HUES64 (cell line): ENCODE measurements around the gene LRRN2.

Experiments
- H3K27ac ChIP-seq: 2 replicates; pipeline ENCODE4 v1.7.0; 2013; ENCODE audit warnings: low read depth, low read length, inconsistent platforms
- H3K27me3 ChIP-seq: 2 replicates; pipeline ENCODE4 v1.6.1; 2013; ENCODE audit warnings: mild to moderate bottlenecking, low read length; ENCODE audit not compliant: insufficient read depth
- H3K36me3 ChIP-seq: 2 replicates; pipeline ENCODE4 v1.6.1; 2013; ENCODE audit warnings: mild to moderate bottlenecking, low read length; ENCODE audit not compliant: insufficient read depth
- H3K4me1 ChIP-seq: 2 replicates; pipeline ENCODE4 v1.6.1; 2013; ENCODE audit warnings: mild to moderate bottlenecking, low read length, moderate library complexity; ENCODE audit not compliant: insufficient read depth
- H3K4me3 ChIP-seq: 2 replicates; pipeline ENCODE4 v1.5.1; 2013; ENCODE audit warnings: mild to moderate bottlenecking, low read length, moderate library complexity
- H3K9ac ChIP-seq: 2 replicates; pipeline ENCODE4 v1.6.1; 2013; ENCODE audit warnings: mild to moderate bottlenecking, low read depth, low read length
- H3K9me3 ChIP-seq: 2 replicates; pipeline ENCODE4 v1.6.1; 2013; ENCODE audit warnings: low read depth, low read length; ENCODE audit not compliant: insufficient read depth
- WGBS: fragments of 150-250, 120-280 bp; methylation state at CpG from one replicate; pipeline ENCODE4 v1.1.7; 2013; ENCODE audit warnings: missing lambda C conversion rate; 5-methylcytosine and 5-hydroxymethylcytosine counted together

Gene LRRN2

GRCh38 chr1:204624631-204625216 lies 60.8 kb downstream of the LRRN2 start:
- Histone ChIP-seq H3K27me3 (no peaks in the 10 kb centered on the region), H3K36me3 (no peaks in the 10 kb centered on the region), H3K9ac (no peak overlapping the region), H3K4me1 (peaks cover 13% of the 10 kb centered on the region), H3K27ac (no peak overlapping the region), H3K4me3 (no peak overlapping the region), H3K9me3 (no peaks in the 10 kb centered on the region)
- 71% methylated on average over 3 of the region's 12 CpGs for WGBS

DNA sequence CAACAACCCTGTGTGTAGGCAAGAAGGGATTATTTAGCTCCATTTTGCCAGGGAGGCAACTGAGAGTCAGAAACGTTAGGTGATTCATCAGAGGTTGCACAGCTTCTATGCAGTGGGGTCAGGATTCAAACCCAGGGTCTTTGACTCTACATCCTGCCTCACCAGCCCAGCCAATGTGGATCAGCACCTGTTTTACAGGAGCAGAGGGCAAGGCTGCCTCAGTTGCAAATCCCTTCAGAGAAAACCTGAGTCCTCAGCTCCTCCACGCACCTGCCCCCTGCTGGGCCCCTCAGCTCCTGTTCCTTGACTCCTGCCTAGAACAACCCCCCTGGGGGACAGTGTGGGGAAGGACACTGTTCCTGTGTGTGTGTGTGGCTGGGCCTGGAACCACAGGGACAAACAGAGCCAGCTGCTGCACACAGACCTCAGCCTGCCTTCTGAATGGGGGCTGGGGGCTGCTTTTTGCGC lies 61.6 kb downstream of the LRRN2 start:
- H3K36me3 ChIP-seq = no peaks in the 10 kb centered on the region
- no peak overlapping the region for H3K27ac ChIP-seq
- no peaks in the 10 kb centered on the region for H3K27me3 ChIP-seq
- H3K9ac ChIP-seq = no peak overlapping the region
- 59% methylated on average over 3 of the region's 3 CpGs for WGBS
- no peaks in the 10 kb centered on the region for H3K9me3 ChIP-seq
- H3K4me3 ChIP-seq = no peak overlapping the region
- H3K4me1 ChIP-seq = peaks cover 13% of the 10 kb centered on the region

GRCh38 chr1:204623365-204623893 lies 62.1 kb downstream of the LRRN2 start:
- no peak overlapping the region for H3K4me3 ChIP-seq
- H3K27ac ChIP-seq = no peak overlapping the region
- H3K9ac ChIP-seq = no peak overlapping the region
- H3K27me3 ChIP-seq = no peaks in the 10 kb centered on the region
- peaks cover 13% of the 10 kb centered on the region for H3K4me1 ChIP-seq
- H3K36me3 ChIP-seq = no peaks in the 10 kb centered on the region
- WGBS = 75% methylated on average over 8 of the region's 8 CpGs
- no peaks in the 10 kb centered on the region for H3K9me3 ChIP-seq

- Histone ChIP-seq H3K9me3 (no peaks in the 10 kb centered on the region), H3K27me3 (no peaks in the 10 kb centered on the region), H3K4me3 (no peak overlapping the region), H3K36me3 (no peaks in the 10 kb centered on the region), H3K9ac (no peak overlapping the region), H3K27ac (no peak overlapping the region), H3K4me1 (peaks cover 13% of the 10 kb centered on the region)
- 80% methylated on average over 4 of the region's 4 CpGs for WGBS
These were observed 63.5 kb downstream of the LRRN2 start for GRCh38 chr1:204621996-204622395.

- Histone ChIP-seq H3K9me3 (no peaks in the 10 kb centered on the region), H3K9ac (no peak overlapping the region), H3K4me1 (peaks cover 13% of the 10 kb centered on the region), H3K36me3 (no peaks in the 10 kb centered on the region), H3K4me3 (no peak overlapping the region), H3K27me3 (no peaks in the 10 kb centered on the region), H3K27ac (no peak overlapping the region)
- WGBS = 98% methylated on average over 3 of the region's 3 CpGs
These were observed 64.1 kb downstream of the LRRN2 start for GRCh38 chr1:204621396-204621795.

GRCh38 chr1:204619721-204620120 lies 65.8 kb downstream of the LRRN2 start:
- Histone ChIP-seq H3K4me3 (no peak overlapping the region), H3K4me1 (peaks cover 9% of the 10 kb centered on the region; the same call in 1 of the 2 replicates), H3K9ac (no peak overlapping the region), H3K36me3 (no peaks in the 10 kb centered on the region), H3K9me3 (no peaks in the 10 kb centered on the region), H3K27ac (no peak overlapping the region), H3K27me3 (no peaks in the 10 kb centered on the region)
- WGBS = 93% methylated on average over 13 of the region's 13 CpGs

DNA sequence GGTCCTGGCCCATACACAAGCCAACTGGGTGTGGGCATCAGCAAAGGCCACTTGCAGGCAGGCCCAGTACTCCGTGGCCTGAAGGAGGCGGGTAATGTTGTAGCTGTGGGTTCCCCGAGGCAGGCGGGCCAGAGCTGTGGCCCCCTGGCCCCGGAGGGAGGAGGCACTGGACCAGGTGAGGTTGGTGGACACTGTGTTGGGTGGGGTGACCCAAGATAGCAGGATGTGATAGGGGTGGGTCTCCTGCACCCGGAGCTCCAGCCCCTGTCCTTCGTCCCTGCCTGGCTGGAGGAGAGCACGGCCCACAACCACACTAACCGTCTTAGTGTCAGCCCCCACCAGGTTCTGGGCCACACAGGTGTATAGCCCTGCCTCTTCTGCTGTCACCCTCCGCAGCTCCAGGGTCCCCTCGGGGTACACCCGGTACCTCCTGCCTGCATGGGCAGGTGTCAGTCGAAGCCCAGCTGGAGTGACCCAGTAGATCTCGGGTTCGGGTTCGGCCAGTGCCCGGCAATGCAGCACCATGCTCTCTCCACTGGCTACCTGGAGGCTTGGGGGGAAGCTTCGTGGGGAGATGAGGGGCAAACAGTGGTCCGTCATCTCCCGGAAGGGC lies 67.3 kb downstream of the LRRN2 start:
- Histone ChIP-seq H3K36me3 (no peaks in the 10 kb centered on the region), H3K27ac (no peak overlapping the region), H3K27me3 (no peaks in the 10 kb centered on the region), H3K4me3 (no peak overlapping the region), H3K9me3 (no peaks in the 10 kb centered on the region), H3K9ac (no peak overlapping the region), H3K4me1 (no peaks in the 10 kb centered on the region)
- 92% methylated on average over 20 of the region's 20 CpGs for WGBS

DNA sequence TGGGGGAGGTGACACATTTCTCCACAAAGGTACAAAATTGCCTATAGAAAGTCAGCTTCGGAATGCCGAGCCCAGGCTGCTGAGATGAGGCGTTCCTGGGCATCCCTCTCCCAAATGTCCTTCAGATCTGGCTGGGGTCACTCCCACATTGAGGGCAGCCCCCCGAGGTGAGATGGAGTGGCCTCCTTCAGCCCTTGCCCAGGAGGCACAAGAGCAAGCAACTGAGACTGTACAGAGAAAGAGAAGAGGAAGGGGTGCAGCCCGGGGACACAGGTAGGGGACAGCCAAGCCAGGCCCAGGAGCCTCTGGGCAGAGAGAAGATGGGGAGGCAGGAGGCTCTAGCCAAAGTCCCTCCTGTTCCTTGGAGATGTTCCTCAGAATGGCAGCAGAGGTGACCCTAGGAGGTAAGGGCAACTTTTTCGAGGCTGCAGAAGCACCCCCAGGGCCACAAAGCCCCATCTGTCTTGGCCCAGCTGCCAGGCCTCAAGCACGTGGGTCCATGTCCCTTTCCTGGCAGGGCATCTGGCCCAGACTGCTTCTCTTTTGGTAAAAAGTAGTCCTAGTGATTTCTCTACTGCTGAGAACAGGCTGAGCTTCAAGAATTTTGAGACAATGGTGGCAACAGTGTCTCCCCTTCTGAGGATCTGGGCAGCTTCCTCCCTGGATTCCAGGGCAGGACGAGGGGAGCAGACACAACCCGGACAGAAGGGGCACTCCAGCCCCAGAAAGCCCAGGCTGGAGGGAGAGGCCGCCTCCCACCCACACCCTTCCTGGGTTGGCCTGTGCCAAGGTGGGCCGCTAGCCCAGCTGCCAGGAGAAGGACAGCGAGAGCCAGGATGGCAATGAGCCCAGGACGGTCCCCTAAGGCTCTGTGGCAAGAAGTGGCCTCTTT lies 68.0 kb downstream of the LRRN2 start:
- no peak overlapping the region for H3K27ac ChIP-seq
- H3K9ac ChIP-seq = no peak overlapping the region
- H3K4me3 ChIP-seq = no peak overlapping the region
- H3K27me3 ChIP-seq = no peaks in the 10 kb centered on the region
- H3K9me3 ChIP-seq = no peaks in the 10 kb centered on the region
- H3K36me3 ChIP-seq = no peaks in the 10 kb centered on the region
- H3K4me1 ChIP-seq = no peaks in the 10 kb centered on the region
- WGBS = 93% methylated on average over 13 of the region's 13 CpGs

DNA sequence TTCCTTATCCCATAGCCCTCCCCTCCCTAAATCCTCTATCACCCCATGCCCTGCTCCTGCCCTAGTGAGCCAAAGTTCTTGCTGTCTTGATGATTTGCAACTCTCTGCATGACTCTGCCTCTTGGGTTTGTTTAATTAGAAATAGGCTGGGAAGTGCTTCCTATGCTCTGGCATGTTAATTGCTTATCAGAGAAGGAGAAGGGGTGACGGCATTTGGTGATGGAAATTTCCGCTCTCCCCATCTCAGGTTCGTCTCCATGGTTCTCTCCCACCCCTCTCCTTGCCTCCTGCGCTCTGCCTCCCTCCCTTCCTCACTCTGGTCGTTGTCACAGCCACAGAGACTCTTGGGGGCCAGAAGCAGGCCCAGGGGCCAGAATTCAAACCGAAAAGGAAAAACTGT lies 68.9 kb downstream of the LRRN2 start:
- Histone ChIP-seq H3K27me3 (no peaks in the 10 kb centered on the region), H3K4me3 (no peak overlapping the region), H3K9me3 (no peaks in the 10 kb centered on the region), H3K27ac (no peak overlapping the region), H3K9ac (no peak overlapping the region), H3K4me1 (no peaks in the 10 kb centered on the region), H3K36me3 (no peaks in the 10 kb centered on the region)
- WGBS = 86% methylated on average over 6 of the region's 6 CpGs

- 89% methylated on average over 8 of the region's 8 CpGs for WGBS
- Histone ChIP-seq H3K9me3 (no peaks in the 10 kb centered on the region), H3K4me3 (no peak overlapping the region), H3K36me3 (no peaks in the 10 kb centered on the region), H3K27me3 (no peaks in the 10 kb centered on the region), H3K27ac (no peak overlapping the region), H3K4me1 (no peaks in the 10 kb centered on the region), H3K9ac (no peak overlapping the region)
These were observed 69.7 kb downstream of the LRRN2 start for GRCh38 chr1:204615881-204616280.

- Histone ChIP-seq H3K27me3 (no peaks in the 10 kb centered on the region), H3K36me3 (no peaks in the 10 kb centered on the region), H3K27ac (no peak overlapping the region), H3K9ac (no peak overlapping the region), H3K4me1 (no peaks in the 10 kb centered on the region), H3K4me3 (no peak overlapping the region), H3K9me3 (no peaks in the 10 kb centered on the region)
- WGBS = 96% methylated on average over 4 of the region's 4 CpGs
These were observed 71.9 kb downstream of the LRRN2 start for GRCh38 chr1:204613636-204614035.
